ENCODE results near the gene HOXA9. TPM values are rescaled to one million over a fixed set of nuclear protein-coding genes. Genes with fewer than 3 reads are reported as not detected.
A peak's percentile ranks its signal among the peaks of the same experiment; 100 is the strongest.

The HOXA9 gene
- not detected for total RNA-seq

- POLR2A ChIA-PET: no interaction called here
- Mint-ChIP-seq H3K36me3 (peaks cover 5% of the 10 kb centered on the region), H3K4me3 (peak within 1 kb of the TSS; percentile 56), H3K27ac (peak within 1 kb of the TSS; percentile 83), H3K27me3 (peaks cover 80% of the 10 kb centered on the region), H3K9me3 (no peaks in the 10 kb centered on the region), H3K4me1 (peaks cover 9% of the 10 kb centered on the region)
- ATAC-seq (ENCODE audit: low read depth) (no peak), DNase-seq (peak; percentile 39)
Observed at GRCh38 chr7:27165089-27165995, at the start of gene HOXA9. Gene HOXA9 (minus strand): TSS chr7:27165537. CDS start chr7:27165457, 80 bp downstream.

GRCh38 chr7:27214239-27214950, 49.1 kb upstream of the HOXA9 start:
- no peak for DNase-seq

GRCh38 chr7:27213433-27214238, 48.3 kb upstream of the HOXA9 start:
- DNase-seq (no peak), ATAC-seq (ENCODE audit: low read depth) (no peak)
- Mint-ChIP-seq H3K36me3 (no peaks in the 10 kb centered on the region), H3K27ac (no peak overlapping the region), H3K4me1 (peaks cover 5% of the 10 kb centered on the region), H3K9me3 (no peaks in the 10 kb centered on the region), H3K4me3 (no peak overlapping the region), H3K27me3 (peaks cover 84% of the 10 kb centered on the region)
- POLR2A ChIA-PET: no interaction called here

More at GRCh38 chr7:27214239-27214950, 49.1 kb upstream of the HOXA9 start:
- Mint-ChIP-seq H3K4me1 (peaks cover 5% of the 10 kb centered on the region), H3K4me3 (no peak overlapping the region), H3K9me3 (no peaks in the 10 kb centered on the region), H3K27ac (no peak overlapping the region), H3K27me3 (peaks cover 84% of the 10 kb centered on the region), H3K36me3 (no peaks in the 10 kb centered on the region)
- POLR2A ChIA-PET: no interaction called here
- ATAC-seq (ENCODE audit: low read depth): no peak

GRCh38 chr7:27212497-27213432, 47.4 kb upstream of the HOXA9 start:
- H3K27ac Mint-ChIP-seq: no peak overlapping the region
- H3K36me3 Mint-ChIP-seq: no peaks in the 10 kb centered on the region
- H3K9me3 Mint-ChIP-seq: no peaks in the 10 kb centered on the region
- POLR2A ChIA-PET: no interaction called here
- ATAC-seq (ENCODE audit: low read depth) (no peak), DNase-seq (peak; percentile 29)
- H3K27me3 Mint-ChIP-seq: peaks cover 85% of the 10 kb centered on the region
- peaks cover 5% of the 10 kb centered on the region for H3K4me1 Mint-ChIP-seq
- H3K4me3 Mint-ChIP-seq: peak overlapping the region; percentile 28

GRCh38 chr7:27211764-27212204, 46.4 kb upstream of the HOXA9 start:
- no peak overlapping the region for H3K4me3 Mint-ChIP-seq
- no peak for ATAC-seq (ENCODE audit: low read depth)
- DNase-seq: no peak
- no peak overlapping the region for H3K27ac Mint-ChIP-seq
- POLR2A ChIA-PET: no interaction called here
- no peaks in the 10 kb centered on the region for H3K36me3 Mint-ChIP-seq
- peaks cover 86% of the 10 kb centered on the region for H3K27me3 Mint-ChIP-seq
- no peaks in the 10 kb centered on the region for H3K9me3 Mint-ChIP-seq
- peaks cover 5% of the 10 kb centered on the region for H3K4me1 Mint-ChIP-seq

- peaks cover 89% of the 10 kb centered on the region for H3K27me3 Mint-ChIP-seq
Observed at GRCh38 chr7:27211084-27211446, 45.7 kb upstream of the HOXA9 start.

GRCh38 chr7:27210441-27211083, 45.2 kb upstream of the HOXA9 start:
- no peak for ATAC-seq (ENCODE audit: low read depth)
- Mint-ChIP-seq H3K4me3 (peak overlapping the region; percentile 50), H3K27ac (no peak overlapping the region), H3K27me3 (peaks cover 94% of the 10 kb centered on the region), H3K4me1 (peaks cover 8% of the 10 kb centered on the region), H3K9me3 (no peaks in the 10 kb centered on the region), H3K36me3 (no peaks in the 10 kb centered on the region)
- peak; percentile 57 for DNase-seq
- POLR2A ChIA-PET: no interaction called here

More at GRCh38 chr7:27211084-27211446, 45.7 kb upstream of the HOXA9 start:
- Mint-ChIP-seq H3K9me3 (no peaks in the 10 kb centered on the region), H3K4me3 (no peak overlapping the region), H3K27ac (no peak overlapping the region), H3K36me3 (no peaks in the 10 kb centered on the region), H3K4me1 (peaks cover 5% of the 10 kb centered on the region)
- DNase-seq: no peak
- no peak for ATAC-seq (ENCODE audit: low read depth)
- POLR2A ChIA-PET: no interaction called here

- H3K36me3 Mint-ChIP-seq: no peaks in the 10 kb centered on the region
- H3K9me3 Mint-ChIP-seq: no peaks in the 10 kb centered on the region
- H3K27ac Mint-ChIP-seq: no peak overlapping the region
- DNase-seq (no peak), ATAC-seq (ENCODE audit: low read depth) (no peak)
- H3K4me3 Mint-ChIP-seq: no peak overlapping the region
- POLR2A ChIA-PET: interaction anchor here (0.5 kb wide), 1 partner anchor 795 kb away, joined by 4 read pairs; no protein-coding TSS in a partner anchor
- peaks cover 8% of the 10 kb centered on the region for H3K4me1 Mint-ChIP-seq
- H3K27me3 Mint-ChIP-seq: peaks cover 95% of the 10 kb centered on the region
Observed at GRCh38 chr7:27209933-27210440, 44.6 kb upstream of the HOXA9 start.

- H3K27me3 Mint-ChIP-seq: peaks cover 95% of the 10 kb centered on the region
- H3K4me1 Mint-ChIP-seq: peaks cover 9% of the 10 kb centered on the region
- H3K27ac Mint-ChIP-seq: no peak overlapping the region
- POLR2A ChIA-PET: interaction anchor here (0.7 kb wide), 1 partner anchor 699 kb away, joined by 3 read pairs; no protein-coding TSS in a partner anchor
- no peak overlapping the region for H3K4me3 Mint-ChIP-seq
- no peaks in the 10 kb centered on the region for H3K36me3 Mint-ChIP-seq
- DNase-seq: no peak
- no peak for ATAC-seq (ENCODE audit: low read depth)
- no peaks in the 10 kb centered on the region for H3K9me3 Mint-ChIP-seq
Observed at GRCh38 chr7:27208998-27209397, 43.7 kb upstream of the HOXA9 start.

- Mint-ChIP-seq H3K27me3 (peaks cover 95% of the 10 kb centered on the region), H3K4me3 (no peak overlapping the region), H3K4me1 (peaks cover 11% of the 10 kb centered on the region), H3K27ac (no peak overlapping the region), H3K36me3 (no peaks in the 10 kb centered on the region), H3K9me3 (no peaks in the 10 kb centered on the region)
- POLR2A ChIA-PET: no interaction called here
- DNase-seq (no peak), ATAC-seq (ENCODE audit: low read depth) (no peak)
Observed at GRCh38 chr7:27207348-27207985, 42.1 kb upstream of the HOXA9 start.

- Mint-ChIP-seq H3K36me3 (no peaks in the 10 kb centered on the region), H3K4me3 (peak overlapping the region; percentile 25), H3K27me3 (peaks cover 95% of the 10 kb centered on the region), H3K27ac (no peak overlapping the region), H3K4me1 (peaks cover 21% of the 10 kb centered on the region), H3K9me3 (no peaks in the 10 kb centered on the region)
- DNase-seq: peak; percentile 24
- ATAC-seq (ENCODE audit: low read depth): no peak
- POLR2A ChIA-PET: no interaction called here
Observed at GRCh38 chr7:27205325-27206280, 40.3 kb upstream of the HOXA9 start.

Data from activated naive CD8-positive, alpha-beta T cell treated with anti-CD3 and anti-CD28 coated beads, Interleukin-2, amount 10 ng/mL, durations not matched to agents 7 days and 5 days (primary cell).